Raji (cell line): ENCODE data around the gene CCBE1.

Experiments used
- POLR2A ChIP-seq: IDR thresholded peaks from 2 replicates; pipeline ENCODE4 v1.6.1; 2011; ENCODE audit warnings: low read depth, low read length, control low read depth; ENCODE audit not compliant: insufficient read depth

CCBE1 gene

GRCh38 chr18:59696311-59697235, 650 bp downstream of the CCBE1 start:
- no peak for TF ChIP-seq POLR2A

- no peak for TF ChIP-seq POLR2A
These were observed 1.7 kb downstream of the CCBE1 start for GRCh38 chr18:59695551-59695950.

- TF ChIP-seq POLR2A: no peak
These were observed 2.4 kb downstream of the CCBE1 start for GRCh38 chr18:59694824-59695223.

- TF ChIP-seq POLR2A: no peak
These were observed 5.2 kb downstream of the CCBE1 start for GRCh38 chr18:59691996-59692395.

- no peak for TF ChIP-seq POLR2A
These were observed 6.2 kb downstream of the CCBE1 start for GRCh38 chr18:59690996-59691395.

- TF ChIP-seq POLR2A: no peak
These were observed 6.8 kb downstream of the CCBE1 start for GRCh38 chr18:59690186-59690982.

- TF ChIP-seq POLR2A: no peak
These were observed 7.5 kb downstream of the CCBE1 start for GRCh38 chr18:59689756-59690155.

GRCh38 chr18:59686260-59686659, 11.0 kb downstream of the CCBE1 start:
- TF ChIP-seq POLR2A: no peak

GRCh38 chr18:59685501-59685900, 11.7 kb downstream of the CCBE1 start:
- no peak for TF ChIP-seq POLR2A

GRCh38 chr18:59684777-59685176, 12.4 kb downstream of the CCBE1 start:
- no peak for TF ChIP-seq POLR2A

- no peak for TF ChIP-seq POLR2A
These were observed 15.7 kb downstream of the CCBE1 start for GRCh38 chr18:59681521-59682004.

- no peak for TF ChIP-seq POLR2A
These were observed 16.2 kb downstream of the CCBE1 start for GRCh38 chr18:59681051-59681450.

GRCh38 chr18:59675346-59675745, 21.9 kb downstream of the CCBE1 start:
- no peak for TF ChIP-seq POLR2A

- no peak for TF ChIP-seq POLR2A
These were observed 22.3 kb downstream of the CCBE1 start for GRCh38 chr18:59674903-59675270.

- no peak for TF ChIP-seq POLR2A
These were observed 22.9 kb downstream of the CCBE1 start for GRCh38 chr18:59674186-59674902.
